HEK293T (cell line): Measurements from ENCODE around the gene TCF23.
A peak's percentile ranks its signal among the peaks of the same experiment; 100 is the strongest.
"Not testable (repeated sequence)": the region's sequence is repeated elsewhere in the genome, so short reads cannot be mapped to it uniquely, and the experiment has no call there.

Experiments used
- CTCF ChIA-PET: fragments of 350-600 bp; formaldehyde crosslinking; extraction: SDS; loops from one replicate; lab custom pipeline; 2021; ENCODE audit warnings: antibody characterized with exemption, inconsistent platforms; lab: Yijun Ruan, JAX
- POLR2A ChIA-PET: fragments of 350-600 bp; formaldehyde crosslinking; extraction: SDS; loops from one replicate; lab custom pipeline; 2020; ENCODE audit warnings: antibody characterized with exemption, inconsistent platforms; lab: Yijun Ruan, JAX
- DNase-seq: peaks from one replicate; pipeline ENCODE4 v3.0.0; 2012; ENCODE audit warnings: mixed read lengths; ENCODE audit errors: extremely low spot score
- ARNT ChIP-seq: fragments of 450-650 bp; IDR thresholded peaks from 2 replicates; pipeline ENCODE4 v1.6.1; 2017; ENCODE audit warnings: mild to moderate bottlenecking
- BHLHE40 ChIP-seq: fragments of 450-650 bp; IDR thresholded peaks from 2 replicates; pipeline ENCODE4 v1.6.1; 2016; ENCODE audit warnings: mild to moderate bottlenecking, moderate library complexity, borderline replicate concordance
- CTBP1 ChIP-seq: fragments of 450-650 bp; IDR thresholded peaks from 2 replicates; pipeline ENCODE4 v1.6.1; 2016; ENCODE audit warnings: borderline replicate concordance
- ELF4 ChIP-seq: fragments of 450-650 bp; IDR thresholded peaks from 2 replicates; pipeline ENCODE4 v1.6.1; 2017; ENCODE audit warnings: antibody characterized with exemption
- FOXA1 ChIP-seq: fragments of 450-650 bp; IDR thresholded peaks from 2 replicates; pipeline ENCODE4 v1.6.1; 2016; ENCODE audit warnings: mild to moderate bottlenecking
- FOXK2 ChIP-seq: fragments of 450-650 bp; IDR thresholded peaks from 2 replicates; pipeline ENCODE4 v1.6.1; 2016; ENCODE audit warnings: mild to moderate bottlenecking
- FOXM1 ChIP-seq: fragments of 450-650 bp; IDR thresholded peaks from 2 replicates; pipeline ENCODE4 v1.6.1; 2017; ENCODE audit warnings: mild to moderate bottlenecking, borderline replicate concordance
- HDGF ChIP-seq: fragments of 450-650 bp; IDR thresholded peaks from 2 replicates; pipeline ENCODE4 v1.6.1; 2017; ENCODE audit warnings: antibody characterized with exemption, borderline replicate concordance
- L3MBTL2 ChIP-seq: fragments of 450-650 bp; conservative IDR thresholded peaks from 2 replicates; pipeline ENCODE4 v1.6.1; 2016; ENCODE audit warnings: mild to moderate bottlenecking
- LEF1 ChIP-seq: fragments of 450-650 bp; IDR thresholded peaks from 2 replicates; pipeline ENCODE4 v1.6.1; 2017; ENCODE audit warnings: mild to moderate bottlenecking, borderline replicate concordance
- NFRKB ChIP-seq: fragments of 450-650 bp; IDR thresholded peaks from 2 replicates; pipeline ENCODE4 v1.6.1; 2016; ENCODE audit warnings: mild to moderate bottlenecking, moderate library complexity
- SP1 ChIP-seq: fragments of 450-650 bp; IDR thresholded peaks from 2 replicates; pipeline ENCODE4 v1.6.1; 2017
- SUZ12 ChIP-seq: fragments of 450-650 bp; IDR thresholded peaks from 2 replicates; pipeline ENCODE4 v1.6.1; 2016; ENCODE audit warnings: mild to moderate bottlenecking
- TARDBP ChIP-seq: fragments of 450-650 bp; IDR thresholded peaks from 2 replicates; pipeline ENCODE4 v1.6.1; 2016
- ZNF384 ChIP-seq: fragments of 450-650 bp; IDR thresholded peaks from 2 replicates; pipeline ENCODE4 v1.6.1; 2016
- TF ChIP-seq, protein P1 (sequence below): fragments of 450-650 bp; IDR thresholded peaks from 2 replicates; pipeline ENCODE4 v1.6.1; 2016

Gene TCF23

GRCh38 chr2:27189989-27190388, 41.2 kb downstream of the TCF23 start:
- no peak for DNase-seq
- POLR2A ChIA-PET = no interaction called here
- CTCF ChIA-PET = no interaction called here
- TF ChIP-seq ARNT = no peak
- no peak for TF ChIP-seq NFRKB
- TF ChIP-seq L3MBTL2 = no peak
- no peak for TF ChIP-seq LEF1
- no peak for TF ChIP-seq HDGF

DNA sequence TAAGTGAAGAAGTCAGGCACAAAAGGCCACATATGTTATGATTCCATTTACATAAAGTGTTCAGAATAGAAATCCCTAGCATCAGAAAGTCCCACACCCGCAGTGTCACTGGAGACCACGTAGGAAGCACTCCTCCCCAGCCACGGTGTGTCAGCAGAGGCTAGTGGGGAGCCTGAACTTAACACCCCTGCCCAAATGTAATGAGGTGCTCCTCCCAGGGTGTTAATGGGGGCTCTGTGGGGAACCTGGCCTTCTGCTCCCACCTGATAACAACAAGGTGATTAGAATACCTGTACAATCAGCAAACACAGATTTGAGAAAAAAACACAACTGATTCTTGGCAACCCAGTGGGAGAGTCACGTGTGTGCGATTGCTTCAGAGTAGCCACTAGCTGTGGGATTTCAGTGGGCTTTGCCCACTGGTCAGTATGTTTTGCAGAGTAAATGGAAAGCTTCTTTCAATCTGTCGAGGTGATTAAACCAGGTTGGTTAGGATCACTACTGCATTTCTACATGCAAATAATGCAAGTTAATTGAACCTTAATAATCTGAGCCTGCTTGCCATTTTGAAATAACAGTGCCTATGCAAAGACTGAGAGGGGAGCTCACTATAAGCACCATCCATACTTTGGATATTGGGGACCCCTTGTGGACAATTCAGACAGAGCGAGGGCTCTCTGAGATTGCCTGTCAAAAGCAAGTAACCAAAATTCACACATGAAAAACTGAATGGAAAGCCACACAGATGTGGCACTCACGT, 42.4 kb downstream of the TCF23 start:
- DNase-seq = peak; percentile 48
- POLR2A ChIA-PET = interaction anchor here (0.6 to 0.9 kb wide), 2 partner anchors 10 to 68 kb away, joined by 3 read pairs; partner anchors contain the start of gene ABHD1
- TF ChIP-seq ELF4 (no peak), NFRKB (no peak), FOXM1 (no peak), BHLHE40 (no peak), ZNF384 (no peak), FOXK2 (no peak), FOXA1 (no peak), ARNT (no peak), HDGF (no peak), TARDBP (no peak), SUZ12 (no peak)
- TF ChIP-seq, protein P1, sequence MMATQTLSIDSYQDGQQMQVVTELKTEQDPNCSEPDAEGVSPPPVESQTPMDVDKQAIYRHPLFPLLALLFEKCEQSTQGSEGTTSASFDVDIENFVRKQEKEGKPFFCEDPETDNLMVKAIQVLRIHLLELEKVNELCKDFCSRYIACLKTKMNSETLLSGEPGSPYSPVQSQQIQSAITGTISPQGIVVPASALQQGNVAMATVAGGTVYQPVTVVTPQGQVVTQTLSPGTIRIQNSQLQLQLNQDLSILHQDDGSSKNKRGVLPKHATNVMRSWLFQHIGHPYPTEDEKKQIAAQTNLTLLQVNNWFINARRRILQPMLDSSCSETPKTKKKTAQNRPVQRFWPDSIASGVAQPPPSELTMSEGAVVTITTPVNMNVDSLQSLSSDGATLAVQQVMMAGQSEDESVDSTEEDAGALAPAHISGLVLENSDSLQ = no peak
- CTCF ChIA-PET = interaction anchor here (0.6 to 1.4 kb wide), 12 partner anchors 9 to 104 kb away, joined by 3 to 8 read pairs (median 4); partner anchors contain the start of genes ATRAID, KHK, PREB and SLC5A6

DNA sequence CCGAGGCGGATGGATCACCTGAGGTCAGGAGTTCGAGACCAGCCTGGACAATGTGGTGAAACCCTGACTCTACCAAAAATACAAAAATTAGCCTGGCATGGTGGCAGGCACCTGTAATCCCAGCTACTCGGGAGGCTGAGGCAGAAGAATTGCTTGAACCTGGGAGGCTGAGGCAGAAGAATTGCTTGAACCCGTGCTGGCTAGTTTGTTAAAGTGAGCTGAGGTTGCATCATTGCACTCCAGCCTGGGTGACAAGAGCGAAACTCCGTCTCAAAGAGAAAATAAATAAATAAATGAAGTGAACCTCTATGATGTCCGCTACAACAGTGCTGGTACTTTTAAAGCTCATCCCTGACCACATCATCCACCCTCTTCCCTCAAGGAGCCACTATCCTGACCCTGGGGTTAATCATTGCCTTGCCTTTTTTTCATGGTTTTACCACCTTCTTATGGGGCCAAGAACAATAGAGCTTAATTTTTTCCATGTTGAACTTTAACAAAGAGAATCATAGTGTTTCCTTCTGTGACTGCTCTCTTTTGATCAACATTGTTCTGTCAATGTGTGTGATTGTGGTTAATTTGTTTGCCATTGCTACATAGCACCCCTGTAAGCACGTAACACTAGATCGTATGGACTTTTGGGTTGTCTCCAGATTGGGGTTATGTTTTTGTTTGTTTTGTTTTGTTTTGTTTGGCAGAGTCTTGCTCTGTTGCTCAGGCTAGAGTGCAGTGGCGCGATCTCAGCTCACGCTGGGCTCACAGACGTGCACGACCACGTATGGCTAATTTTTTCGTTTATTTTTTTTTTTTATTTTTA, 45.9 kb downstream of the TCF23 start:
- TF ChIP-seq FOXA1 = no peak
- TF ChIP-seq BHLHE40 = no peak
- no peak for TF ChIP-seq ZNF384
- no peak for TF ChIP-seq LEF1
- no peak for TF ChIP-seq FOXM1
- TF ChIP-seq, protein P1 = no peak
- TF ChIP-seq FOXK2 = no peak
- TF ChIP-seq ARNT = no peak
- TF ChIP-seq CTBP1 = no peak
- TF ChIP-seq HDGF = no peak
- TF ChIP-seq L3MBTL2 = no peak
- TF ChIP-seq NFRKB = no peak
- no peak for TF ChIP-seq ELF4
- TF ChIP-seq SUZ12 = no peak
- TF ChIP-seq SP1 = no peak
- no peak for TF ChIP-seq TARDBP
- POLR2A ChIA-PET = no interaction called here
- CTCF ChIA-PET = interaction anchor here (0.6 to 1.1 kb wide), 4 partner anchors 25 to 168 kb away, joined by 3 to 4 read pairs (median 4); no protein-coding TSS in a partner anchor
- no peak for DNase-seq

DNA sequence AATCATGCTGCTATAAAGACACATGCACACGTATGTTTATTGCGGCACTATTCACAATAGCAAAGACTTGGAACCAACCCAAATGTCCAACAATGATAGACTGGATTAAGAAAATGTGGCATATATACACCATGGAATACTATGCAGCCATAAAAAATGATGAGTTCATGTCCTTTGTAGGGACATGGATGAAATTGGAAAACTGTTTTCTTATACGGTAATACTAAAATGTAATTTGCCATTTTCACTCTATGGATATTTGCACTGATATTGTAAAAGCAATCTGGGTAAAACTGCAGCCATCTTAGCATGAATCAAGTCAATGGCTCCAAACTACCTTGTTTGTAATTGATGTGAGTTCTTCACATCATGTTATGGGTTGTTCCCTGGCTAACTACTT, 47.0 kb downstream of the TCF23 start:
- POLR2A ChIA-PET, CTCF ChIA-PET, DNase-seq: not testable (repeated sequence)

DNA sequence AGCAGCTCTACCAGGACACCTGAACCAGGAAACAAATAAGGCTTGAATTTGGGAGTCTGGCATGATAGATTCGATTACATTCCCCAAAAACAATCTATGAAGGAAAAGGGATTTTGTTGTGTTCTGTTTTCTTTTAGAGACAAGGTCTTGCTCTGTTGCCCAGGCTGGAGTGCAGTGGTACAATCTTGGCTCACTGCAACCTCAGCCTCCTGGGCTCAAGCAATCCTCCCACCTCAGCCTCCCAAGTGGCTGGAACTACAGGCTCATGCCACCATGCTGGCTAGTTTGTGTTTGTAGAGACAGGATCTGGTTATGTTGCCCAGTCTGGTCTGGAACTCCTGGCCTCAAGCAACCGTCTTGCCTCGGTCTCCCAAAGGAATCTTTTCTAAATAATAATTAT, 49.3 kb downstream of the TCF23 start:
- DNase-seq, CTCF ChIA-PET: not testable (repeated sequence)

DNA sequence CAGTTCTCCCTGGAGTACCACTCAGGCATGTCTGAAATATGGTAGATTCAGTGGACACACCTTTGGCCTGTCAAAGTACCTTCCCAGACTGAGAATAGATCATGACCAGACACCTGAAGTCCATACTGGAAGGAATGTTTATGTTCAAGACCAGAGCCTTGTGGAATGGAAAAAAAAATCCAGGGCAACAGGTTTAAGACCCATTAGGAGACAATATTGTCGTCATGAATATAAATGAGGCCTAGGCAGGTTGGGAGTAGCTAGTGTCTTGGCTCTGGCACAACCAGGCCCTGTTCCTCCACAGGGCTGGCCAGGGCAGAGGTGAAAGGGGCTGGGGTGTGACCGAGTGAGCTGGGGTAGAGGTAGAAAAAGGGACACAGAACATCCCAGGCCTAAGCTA, 49.8 kb downstream of the TCF23 start:
- ChIA-PET POLR2A (interaction anchor here (0.6 kb wide), 1 partner anchor 47 kb away, joined by 3 read pairs; no protein-coding TSS in a partner anchor), CTCF (no interaction called here)
- DNase-seq = no peak
- TF ChIP-seq LEF1 (no peak), TARDBP (no peak), BHLHE40 (no peak), ELF4 (no peak), NFRKB (no peak), CTBP1 (no peak), FOXK2 (no peak), FOXM1 (no peak), ZNF384 (no peak), L3MBTL2 (no peak), FOXA1 (no peak), SP1 (no peak), HDGF (no peak), SUZ12 (no peak), ARNT (no peak)
- TF ChIP-seq, protein P1 = no peak

More for the DNA sequence above, 49.3 kb downstream of the TCF23 start:
- POLR2A ChIA-PET = not testable (repeated sequence)
